ENCODE measurements around the gene LAMA3.

DNA sequence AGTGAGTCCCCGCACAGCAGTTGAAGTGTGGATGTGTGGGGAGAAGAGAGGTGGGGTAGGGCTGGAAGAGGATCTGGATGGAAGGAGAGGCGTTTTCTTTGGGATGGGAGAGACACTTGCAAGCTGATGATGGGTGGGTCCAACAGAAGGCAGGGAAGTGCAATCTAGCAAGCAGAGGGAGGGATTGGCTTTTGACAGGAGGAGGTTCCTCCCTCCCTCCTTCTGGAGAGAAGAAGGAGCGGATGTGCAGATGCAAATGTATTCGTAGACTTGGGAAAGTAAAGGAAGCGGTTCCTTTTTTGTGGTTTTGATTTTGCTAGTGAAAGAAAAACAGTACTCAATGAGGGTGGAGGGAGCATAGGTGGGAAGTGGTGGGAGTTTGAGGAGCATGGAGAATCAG is 48.9 kb downstream of the LAMA3 start:
- TF ChIP-seq POLR2AphosphoS5 (IDR thresholded peaks at IDR 0.05; ENCODE audit: low read depth) (no peak), ZNF331 (CRISPR knock-in tag; IDR thresholded peaks at IDR 0.05; ENCODE audit: low read depth) (no peak), EZH2 (IDR thresholded peaks at IDR 0.05; ENCODE audit: low read depth, unreplicated experiment) (no peak), ZNF114 (CRISPR knock-in tag; IDR thresholded peaks at IDR 0.05) (no peak), STAT1 (IDR thresholded peaks at IDR 0.05; ENCODE audit: unreplicated experiment) (no peak)
- TF ChIP-seq, protein P1, sequence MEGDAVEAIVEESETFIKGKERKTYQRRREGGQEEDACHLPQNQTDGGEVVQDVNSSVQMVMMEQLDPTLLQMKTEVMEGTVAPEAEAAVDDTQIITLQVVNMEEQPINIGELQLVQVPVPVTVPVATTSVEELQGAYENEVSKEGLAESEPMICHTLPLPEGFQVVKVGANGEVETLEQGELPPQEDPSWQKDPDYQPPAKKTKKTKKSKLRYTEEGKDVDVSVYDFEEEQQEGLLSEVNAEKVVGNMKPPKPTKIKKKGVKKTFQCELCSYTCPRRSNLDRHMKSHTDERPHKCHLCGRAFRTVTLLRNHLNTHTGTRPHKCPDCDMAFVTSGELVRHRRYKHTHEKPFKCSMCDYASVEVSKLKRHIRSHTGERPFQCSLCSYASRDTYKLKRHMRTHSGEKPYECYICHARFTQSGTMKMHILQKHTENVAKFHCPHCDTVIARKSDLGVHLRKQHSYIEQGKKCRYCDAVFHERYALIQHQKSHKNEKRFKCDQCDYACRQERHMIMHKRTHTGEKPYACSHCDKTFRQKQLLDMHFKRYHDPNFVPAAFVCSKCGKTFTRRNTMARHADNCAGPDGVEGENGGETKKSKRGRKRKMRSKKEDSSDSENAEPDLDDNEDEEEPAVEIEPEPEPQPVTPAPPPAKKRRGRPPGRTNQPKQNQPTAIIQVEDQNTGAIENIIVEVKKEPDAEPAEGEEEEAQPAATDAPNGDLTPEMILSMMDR (conservative IDR thresholded peaks at IDR 0.05; ENCODE audit: low read depth in 2 of 2) = no peak
- TF ChIP-seq, protein P2, sequence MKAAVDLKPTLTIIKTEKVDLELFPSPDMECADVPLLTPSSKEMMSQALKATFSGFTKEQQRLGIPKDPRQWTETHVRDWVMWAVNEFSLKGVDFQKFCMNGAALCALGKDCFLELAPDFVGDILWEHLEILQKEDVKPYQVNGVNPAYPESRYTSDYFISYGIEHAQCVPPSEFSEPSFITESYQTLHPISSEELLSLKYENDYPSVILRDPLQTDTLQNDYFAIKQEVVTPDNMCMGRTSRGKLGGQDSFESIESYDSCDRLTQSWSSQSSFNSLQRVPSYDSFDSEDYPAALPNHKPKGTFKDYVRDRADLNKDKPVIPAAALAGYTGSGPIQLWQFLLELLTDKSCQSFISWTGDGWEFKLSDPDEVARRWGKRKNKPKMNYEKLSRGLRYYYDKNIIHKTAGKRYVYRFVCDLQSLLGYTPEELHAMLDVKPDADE (IDR thresholded peaks at IDR 0.05) = no peak
- TF ChIP-seq, protein P3, sequence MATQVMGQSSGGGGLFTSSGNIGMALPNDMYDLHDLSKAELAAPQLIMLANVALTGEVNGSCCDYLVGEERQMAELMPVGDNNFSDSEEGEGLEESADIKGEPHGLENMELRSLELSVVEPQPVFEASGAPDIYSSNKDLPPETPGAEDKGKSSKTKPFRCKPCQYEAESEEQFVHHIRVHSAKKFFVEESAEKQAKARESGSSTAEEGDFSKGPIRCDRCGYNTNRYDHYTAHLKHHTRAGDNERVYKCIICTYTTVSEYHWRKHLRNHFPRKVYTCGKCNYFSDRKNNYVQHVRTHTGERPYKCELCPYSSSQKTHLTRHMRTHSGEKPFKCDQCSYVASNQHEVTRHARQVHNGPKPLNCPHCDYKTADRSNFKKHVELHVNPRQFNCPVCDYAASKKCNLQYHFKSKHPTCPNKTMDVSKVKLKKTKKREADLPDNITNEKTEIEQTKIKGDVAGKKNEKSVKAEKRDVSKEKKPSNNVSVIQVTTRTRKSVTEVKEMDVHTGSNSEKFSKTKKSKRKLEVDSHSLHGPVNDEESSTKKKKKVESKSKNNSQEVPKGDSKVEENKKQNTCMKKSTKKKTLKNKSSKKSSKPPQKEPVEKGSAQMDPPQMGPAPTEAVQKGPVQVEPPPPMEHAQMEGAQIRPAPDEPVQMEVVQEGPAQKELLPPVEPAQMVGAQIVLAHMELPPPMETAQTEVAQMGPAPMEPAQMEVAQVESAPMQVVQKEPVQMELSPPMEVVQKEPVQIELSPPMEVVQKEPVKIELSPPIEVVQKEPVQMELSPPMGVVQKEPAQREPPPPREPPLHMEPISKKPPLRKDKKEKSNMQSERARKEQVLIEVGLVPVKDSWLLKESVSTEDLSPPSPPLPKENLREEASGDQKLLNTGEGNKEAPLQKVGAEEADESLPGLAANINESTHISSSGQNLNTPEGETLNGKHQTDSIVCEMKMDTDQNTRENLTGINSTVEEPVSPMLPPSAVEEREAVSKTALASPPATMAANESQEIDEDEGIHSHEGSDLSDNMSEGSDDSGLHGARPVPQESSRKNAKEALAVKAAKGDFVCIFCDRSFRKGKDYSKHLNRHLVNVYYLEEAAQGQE (IDR thresholded peaks at IDR 0.05; ENCODE audit: unreplicated experiment) = no peak
